Gastroesophageal sphincter (tissue), 4 donors: ENCODE measurements around the gene FAM240B. TPM values are rescaled to one million over a fixed set of nuclear protein-coding genes. Genes with fewer than 3 reads are reported as not detected.

Source experiments
- ATAC-seq: fragments of 150-250 bp; one replicate; pipeline ENCODE4 v1.9.1; 2016; ENCODE audit warnings: mild to moderate bottlenecking, moderate library complexity
- H3K27ac ChIP-seq, 4 donors: fragments of 200-600 bp; sonication (generic) in 3 of 4; 1 replicate in 3 of 4; 2 replicates in 1 of 4; pipeline ENCODE4 v1.5.1; 2016 to 2019
- H3K27me3 ChIP-seq: fragments of 200-600 bp; sonication (generic); one replicate; pipeline ENCODE4 v1.5.1; 2019
- H3K36me3 ChIP-seq, 2 donors: fragments of 200-600 bp; sonication (generic); one replicate each; pipeline ENCODE4 v1.5.1; 2019; ENCODE audit warnings: control low read depth in 1 of 2
- H3K4me1 ChIP-seq, 3 donors: fragments of 200-600 bp; sonication (generic); 1 replicate in 2 of 3; 2 replicates in 1 of 3; pipeline ENCODE4 v1.5.1; 2016 to 2019; ENCODE audit warnings: control low read depth in 2 of 3
- H3K4me3 ChIP-seq, 2 donors: fragments of 200-600 bp; sonication (generic); one replicate each; pipeline ENCODE4 v1.5.1; 2019; ENCODE audit warnings: mild to moderate bottlenecking in 1 of 2, moderate library complexity in 1 of 2
- H3K9me3 ChIP-seq, 3 donors: fragments of 200-600 bp; sonication (generic); one replicate each; pipeline ENCODE4 v1.5.1; 2017 to 2019; ENCODE audit warnings: control low read depth in 2 of 3
- CTCF ChIP-seq, 4 experiments: fragments of 200-600 bp in 2 of 4; fragments of 450-650 bp in 2 of 4; sonication (generic) in 1 of 4; IDR thresholded peaks; one replicate each; pipeline ENCODE4 v1.5.1; 2017 to 2019; ENCODE audit warnings: antibody characterized with exemption in 4 of 4, mild to moderate bottlenecking in 2 of 4, moderate library complexity in 2 of 4
- EP300 ChIP-seq: sonication (generic); formaldehyde crosslinking; IDR thresholded peaks from one replicate; pipeline ENCODE4 v1.6.1; 2017; ENCODE audit warnings: antibody characterized with exemption, mild to moderate bottlenecking
- POLR2A ChIP-seq, 2 donors: fragments of 450-650 bp; IDR thresholded peaks; one replicate each; pipeline ENCODE4 v1.6.1; 2017; ENCODE audit warnings: antibody characterized with exemption in 2 of 2, mild to moderate bottlenecking in 2 of 2, moderate library complexity in 1 of 2
- POLR2AphosphoS5 ChIP-seq: sonication (generic); formaldehyde crosslinking; IDR thresholded peaks from one replicate; pipeline ENCODE4 v1.6.1; 2017; ENCODE audit warnings: antibody characterized with exemption
- WGBS, 2 donors: methylation state at CpG; one replicate each; pipeline ENCODE4 v1.1.5; 2018; ENCODE audit warnings: low coverage in 1 of 2; 5-methylcytosine and 5-hydroxymethylcytosine counted together
- total RNA-seq, 4 donors: library from RNA; depleted of rRNA; stranded (reverse); fragments of >200 nt; gene quantifications; one replicate each; pipeline ENCODE4 v1.1.0, GENCODE V29; 2016

FAM240B gene
- total RNA-seq, 4 donors from 2014 or later: not detected

- WGBS, 2 donors: 90 to 92% methylated on average over 2 of the region's 3 CpGs
- no peak for ATAC-seq
- Histone ChIP-seq H3K27me3 (no peaks in the 10 kb centered on the region), H3K4me1 (no peaks in the 10 kb centered on the region), H3K27ac (no peak overlapping the region), H3K4me3 (no peak overlapping the region), H3K36me3 (no peaks in the 10 kb centered on the region), H3K9me3 (no peaks in the 10 kb centered on the region)
- TF ChIP-seq EP300 (no peak), CTCF (IDR thresholded peaks at IDR 0.05) (no peak), POLR2AphosphoS5 (no peak), POLR2A (IDR thresholded peaks at IDR 0.05) (no peak)
Measured at GRCh38 chr9:38696999-38697398, 22.9 kb downstream of the FAM240B start.

- TF ChIP-seq POLR2AphosphoS5 (no peak), EP300 (no peak), CTCF (IDR thresholded peaks at IDR 0.05) (no peak), POLR2A (IDR thresholded peaks at IDR 0.05) (no peak)
- Histone ChIP-seq H3K27ac (no peak overlapping the region), H3K27me3 (no peaks in the 10 kb centered on the region), H3K9me3 (no peaks in the 10 kb centered on the region), H3K4me1 (peaks cover 0 to 14% (median 5%) of the 10 kb centered on the region in 3 donors), H3K36me3 (no peaks in the 10 kb centered on the region), H3K4me3 (no peak overlapping the region)
- WGBS, 2 donors: 67% methylated on average over 6 of the region's 10 CpGs; no CpG with 5 or more reads in 1 of the 2 donors
- ATAC-seq: no peak
Measured at GRCh38 chr9:38694676-38695075, 25.3 kb downstream of the FAM240B start.

- H3K4me3 ChIP-seq: no peak overlapping the region
- 78 to 100% methylated on average over 3 of the region's 4 CpGs for WGBS, 2 donors
- H3K4me1 ChIP-seq: peaks cover 0 to 25% (median 9%) of the 10 kb centered on the region in 3 donors
- TF ChIP-seq EP300: no peak
- no peak for TF ChIP-seq POLR2AphosphoS5
- TF ChIP-seq CTCF (IDR thresholded peaks at IDR 0.05): no peak
- no peak for ATAC-seq
- no peaks in the 10 kb centered on the region for H3K9me3 ChIP-seq
- H3K27me3 ChIP-seq: no peaks in the 10 kb centered on the region
- no peak overlapping the region for H3K27ac ChIP-seq
- H3K36me3 ChIP-seq: no peaks in the 10 kb centered on the region
Measured at GRCh38 chr9:38692707-38693106, 27.2 kb downstream of the FAM240B start.

- Histone ChIP-seq H3K4me3 (no peak overlapping the region), H3K27me3 (no peaks in the 10 kb centered on the region), H3K4me1 (peaks cover 0 to 37% (median 16%) of the 10 kb centered on the region in 3 donors), H3K27ac (peak overlapping the region in 3 of 4 donors; percentile 13 to 40 (median 28)), H3K36me3 (no peaks in the 10 kb centered on the region), H3K9me3 (no peaks in the 10 kb centered on the region)
- TF ChIP-seq CTCF (IDR thresholded peaks at IDR 0.05): no peak
- no peak for TF ChIP-seq POLR2AphosphoS5
- TF ChIP-seq EP300: no peak
- no peak for TF ChIP-seq POLR2A (IDR thresholded peaks at IDR 0.05)
- no peak for ATAC-seq
- 37 to 52% methylated on average over 3 of the region's 3 CpGs for WGBS, 2 donors
Measured at GRCh38 chr9:38690574-38690973, 29.4 kb downstream of the FAM240B start.

- no peak for TF ChIP-seq POLR2AphosphoS5
- no peak for TF ChIP-seq EP300
- TF ChIP-seq CTCF (IDR thresholded peaks at IDR 0.05): no peak
- no peak for TF ChIP-seq POLR2A (IDR thresholded peaks at IDR 0.05)
- Histone ChIP-seq H3K4me1 (peaks cover 0 to 37% (median 16%) of the 10 kb centered on the region in 3 donors), H3K9me3 (no peaks in the 10 kb centered on the region), H3K4me3 (no peak overlapping the region), H3K36me3 (no peaks in the 10 kb centered on the region), H3K27me3 (no peaks in the 10 kb centered on the region), H3K27ac (peak overlapping the region in 3 of 4 donors; percentile 20 to 40 (median 28))
- ATAC-seq: peak; percentile 24
- 13 to 22% methylated on average over 5 of the region's 5 CpGs for WGBS, 2 donors
Measured at GRCh38 chr9:38689678-38690077, 30.3 kb downstream of the FAM240B start.
